Stimulated activated CD4-positive, alpha-beta T cell treated with anti-CD3 and anti-CD28 coated beads, Interleukin-1b, Interleukin-23, amount 100 ng/mL, for 1 hour (primary cell): ENCODE data around the gene CFAP69.
"Not testable (repeated sequence)": the region's sequence is repeated elsewhere in the genome, so short reads cannot be mapped to it uniquely, and the experiment has no call there.

Experiments used
- DNase-seq, 2 donors: peaks; one replicate each; pipeline ENCODE4 v3.0.0-alpha.2; 2020; ENCODE audit warnings: low read depth in 2 of 2

Gene CFAP69

DNA sequence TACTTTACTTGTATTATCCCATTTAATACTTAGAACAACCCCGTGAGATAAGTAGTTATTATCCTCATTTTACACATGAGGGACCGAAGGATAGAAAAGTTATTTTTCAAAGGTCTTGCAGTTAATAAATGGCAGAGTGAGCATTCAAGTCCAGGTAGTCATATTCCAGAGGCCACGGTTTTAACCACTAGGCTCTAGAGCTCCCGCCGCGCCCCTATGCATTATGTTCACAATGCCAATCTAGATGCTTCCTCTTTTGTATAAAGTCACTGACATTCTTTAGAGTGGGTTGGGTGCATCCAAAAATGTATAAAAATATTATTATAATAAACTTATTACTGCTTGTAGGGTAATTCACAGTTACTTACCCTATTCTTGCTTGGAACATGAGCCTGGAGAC, 11.4 kb upstream of the CFAP69 start:
- DNase-seq, result no peak

GRCh38 chr7:90236721-90237289, 8.2 kb upstream of the CFAP69 start:
- DNase-seq, result no peak

- no peak for DNase-seq
Observed at GRCh38 chr7:90238022-90238421, 7.0 kb upstream of the CFAP69 start.

GRCh38 chr7:90238583-90238982, 6.4 kb upstream of the CFAP69 start:
- DNase-seq, result no peak

DNA sequence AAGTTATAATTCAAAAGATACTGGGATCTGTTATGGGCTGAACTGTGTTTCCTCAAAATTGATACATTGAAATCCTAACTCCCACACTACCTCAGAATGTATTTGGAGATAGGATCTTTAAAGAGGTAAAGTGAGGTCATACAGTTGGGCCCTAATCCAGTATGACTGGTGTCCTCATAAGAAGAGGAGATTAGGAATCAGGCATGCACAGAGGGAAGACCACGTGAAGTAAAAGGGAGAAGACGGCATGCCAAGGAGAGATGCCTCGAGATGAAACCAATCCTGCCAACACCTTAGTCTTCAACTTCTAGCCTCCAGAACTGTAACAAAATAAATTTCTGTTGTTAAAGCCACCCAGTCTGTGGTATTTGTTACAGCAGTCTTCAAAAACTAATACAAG, 5.9 kb upstream of the CFAP69 start:
- no peak for DNase-seq

DNA sequence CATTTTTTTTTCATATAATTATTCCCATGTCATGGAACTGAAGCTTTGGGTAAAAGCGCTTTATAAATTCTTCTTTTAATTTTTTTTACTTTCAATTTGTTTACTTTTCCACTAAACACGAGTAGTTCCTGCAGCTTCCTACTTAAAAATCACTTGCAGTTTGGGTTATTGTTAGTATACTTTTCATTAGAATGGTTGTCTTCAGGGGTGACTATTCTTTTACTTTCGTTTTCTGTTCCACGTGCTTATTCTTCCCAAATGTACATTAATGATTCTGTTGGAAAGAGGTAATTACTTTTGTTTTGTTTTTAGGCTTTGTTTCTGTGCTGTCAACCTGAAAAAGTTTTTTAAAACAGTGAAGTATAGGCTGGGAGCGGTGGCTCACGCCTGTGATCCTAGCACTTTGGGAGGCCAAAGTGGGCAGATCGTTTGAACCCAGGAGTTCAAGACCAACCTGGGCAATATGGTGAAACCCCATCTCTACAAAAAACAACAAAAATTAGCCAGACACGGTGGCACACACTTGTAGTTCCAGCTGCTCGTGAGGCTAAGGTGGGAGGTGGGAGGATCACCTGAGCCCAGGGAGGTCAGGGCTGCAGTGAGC, 5.2 kb upstream of the CFAP69 start:
- no peak for DNase-seq

- no peak for DNase-seq
Observed at GRCh38 chr7:90242369-90243168, 2.4 kb upstream of the CFAP69 start.

DNA sequence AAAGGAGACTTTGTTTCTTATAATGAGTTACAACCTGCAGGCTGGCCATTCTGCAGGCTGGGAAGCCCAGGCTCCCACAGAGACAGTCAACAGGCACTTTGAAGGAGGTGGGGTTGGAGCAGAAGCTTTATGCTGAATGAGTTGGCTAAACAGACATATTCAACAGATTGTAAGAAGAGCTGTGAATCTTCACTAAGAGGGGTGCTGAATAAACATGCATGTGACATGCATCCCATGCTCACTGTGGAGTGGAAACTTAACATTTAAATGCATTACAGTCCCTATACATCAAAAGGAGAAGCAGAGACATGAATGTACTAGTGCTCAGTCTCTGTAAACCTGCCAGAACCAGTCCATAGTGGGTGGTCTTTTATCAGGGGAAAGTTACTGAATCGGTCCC, 1.4 kb upstream of the CFAP69 start:
- no peak for DNase-seq

- no peak for DNase-seq
Observed at GRCh38 chr7:90244565-90244908, 437 bp upstream of the CFAP69 start.

DNA sequence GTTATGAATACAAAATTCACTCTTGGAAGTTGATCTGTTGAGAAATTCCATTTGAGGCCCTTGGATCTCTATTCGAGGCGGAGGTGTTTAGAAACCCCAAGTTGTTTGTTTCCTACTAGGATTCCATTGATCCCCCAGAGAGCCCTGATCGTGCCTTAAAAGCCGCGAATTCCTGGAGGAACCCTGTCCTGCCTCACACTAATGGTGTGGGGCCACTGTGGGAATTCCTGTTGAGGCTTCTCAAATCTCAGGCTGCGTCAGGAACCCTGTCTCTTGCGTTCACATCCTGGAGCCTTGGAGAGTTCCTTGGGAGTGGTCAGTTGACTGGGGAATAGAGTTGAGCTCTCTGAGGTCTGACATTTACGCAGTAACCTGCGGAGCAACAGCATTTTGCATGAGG, 1.2 kb downstream of the CFAP69 start:
- DNase-seq, result no peak

DNA sequence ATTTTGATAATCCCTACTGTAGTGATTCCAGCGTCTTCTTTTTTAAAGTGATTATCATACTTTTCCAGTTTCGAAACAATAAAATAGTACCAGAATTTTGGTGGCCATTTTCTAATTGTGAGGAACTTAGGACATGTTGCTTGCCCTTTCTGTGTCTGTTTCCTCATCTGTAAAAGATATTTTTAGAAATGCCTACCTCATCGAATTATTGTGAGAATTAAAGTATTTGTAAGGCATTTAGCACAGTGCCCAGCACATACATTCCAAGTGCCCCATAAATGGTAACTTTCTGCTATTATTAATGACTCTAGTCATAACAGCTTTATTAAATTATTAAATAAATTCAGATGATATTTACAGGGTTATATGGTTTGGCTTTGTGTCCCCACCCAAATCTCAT, 3.7 kb downstream of the CFAP69 start:
- no peak for DNase-seq

DNA sequence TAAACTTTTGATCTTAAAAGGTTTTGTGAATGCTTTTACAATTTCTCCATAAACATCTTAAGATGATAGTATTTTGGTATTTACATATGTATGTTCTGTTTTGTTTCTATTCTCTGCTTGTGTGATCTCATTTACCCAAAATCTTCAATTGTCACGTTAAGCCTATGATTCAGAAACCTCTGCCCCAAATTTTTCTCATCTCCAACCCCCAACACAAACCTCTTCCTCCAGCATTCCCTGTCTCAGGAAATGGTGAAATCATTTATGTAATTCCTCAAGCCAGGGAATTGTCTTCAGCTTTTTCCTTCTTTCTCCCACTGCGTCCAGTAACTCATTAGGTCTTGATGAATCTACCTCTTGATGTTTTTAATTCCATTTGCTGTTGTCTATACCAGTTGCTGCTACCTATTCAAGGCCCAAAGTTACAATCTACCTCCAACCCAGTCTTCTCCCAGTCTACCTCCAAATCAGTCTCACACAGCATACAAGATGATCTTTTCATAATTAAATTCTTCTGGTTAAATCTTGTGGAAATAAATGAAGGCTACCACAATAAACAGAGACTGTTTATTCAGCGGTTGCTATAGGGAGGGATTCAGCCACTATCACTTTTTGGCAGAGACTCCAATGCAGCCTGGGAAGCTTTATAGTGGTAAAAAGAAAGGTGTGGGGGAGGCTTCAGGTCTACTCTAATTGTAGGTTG, 5.8 kb downstream of the CFAP69 start:
- no peak for DNase-seq

- DNase-seq, result no peak
Observed at GRCh38 chr7:90251304-90251635, 6.3 kb downstream of the CFAP69 start.

DNA sequence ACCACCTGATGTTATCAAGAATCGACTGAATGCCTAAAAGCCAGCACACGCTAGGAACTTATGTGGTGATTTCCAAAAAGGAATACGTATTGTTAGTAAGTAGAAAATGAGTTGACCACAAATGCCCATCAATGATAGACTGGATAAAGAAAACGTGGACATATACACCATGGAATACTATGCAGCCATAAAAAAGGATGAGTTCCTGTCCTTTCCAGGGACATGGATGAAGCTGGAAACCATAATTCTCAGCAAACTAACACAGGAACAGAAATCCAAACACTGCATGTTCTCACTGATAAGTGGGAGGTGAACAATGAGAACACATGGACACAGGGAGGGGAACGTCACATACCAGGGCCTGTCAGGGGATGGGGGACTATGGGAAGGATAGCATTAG, 11.0 kb downstream of the CFAP69 start:
- DNase-seq, result not testable (repeated sequence)

DNA sequence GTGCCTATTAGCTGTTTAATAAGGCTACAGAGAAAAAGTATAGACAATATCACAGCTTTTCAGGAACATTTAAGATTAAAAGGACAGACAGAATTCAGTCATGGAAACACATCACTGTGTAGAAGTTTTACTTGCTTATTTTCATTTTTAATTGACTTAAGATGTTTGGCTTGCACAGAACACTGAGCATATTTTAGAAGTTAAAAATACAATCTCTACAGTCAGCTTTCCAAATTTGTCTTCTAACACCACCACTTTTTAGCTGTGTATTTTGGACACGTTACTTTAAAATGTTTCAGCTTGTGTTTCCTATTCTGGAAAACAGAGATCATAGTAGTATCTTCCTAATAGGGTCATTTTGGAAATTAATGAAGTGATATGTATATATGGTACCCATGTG, 11.8 kb downstream of the CFAP69 start:
- no peak for DNase-seq

DNA sequence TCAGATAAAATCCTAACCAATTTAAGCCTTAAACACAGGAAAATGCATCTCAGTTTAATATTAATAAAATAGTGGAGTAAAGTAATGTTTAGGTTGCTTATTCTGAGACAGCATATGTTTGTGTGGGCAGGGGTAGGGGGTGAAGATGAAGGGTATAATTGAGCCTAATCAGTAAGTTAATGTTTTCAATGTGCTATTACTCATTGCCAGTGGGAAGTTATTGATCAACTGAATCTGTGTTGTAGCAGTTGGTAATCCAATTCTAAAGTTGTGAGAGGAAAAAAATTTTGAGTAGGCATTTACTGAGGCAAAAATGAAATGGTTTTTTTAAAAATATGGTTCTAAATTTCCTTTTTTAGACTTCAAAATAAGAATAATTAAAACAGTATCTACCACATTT, 16.5 kb downstream of the CFAP69 start:
- no peak for DNase-seq

DNA sequence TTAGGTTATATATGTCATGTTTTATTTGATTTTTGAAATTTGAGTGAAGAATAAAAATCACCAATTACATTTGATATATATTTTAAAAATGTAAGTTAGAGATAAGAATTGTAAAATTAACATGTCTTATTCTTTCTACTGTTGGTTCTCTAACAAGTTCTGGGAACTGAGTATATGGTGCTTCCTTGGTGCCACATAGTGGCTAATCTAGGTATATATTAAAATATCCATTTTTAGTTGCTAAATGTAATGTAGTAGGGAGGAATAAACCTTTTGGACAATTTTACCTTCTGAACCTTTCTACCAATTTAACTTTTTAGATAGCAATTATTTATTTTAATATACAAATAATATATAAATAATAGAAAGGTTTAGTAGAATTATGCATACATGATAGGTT, 17.5 kb downstream of the CFAP69 start:
- DNase-seq, result no peak

DNA sequence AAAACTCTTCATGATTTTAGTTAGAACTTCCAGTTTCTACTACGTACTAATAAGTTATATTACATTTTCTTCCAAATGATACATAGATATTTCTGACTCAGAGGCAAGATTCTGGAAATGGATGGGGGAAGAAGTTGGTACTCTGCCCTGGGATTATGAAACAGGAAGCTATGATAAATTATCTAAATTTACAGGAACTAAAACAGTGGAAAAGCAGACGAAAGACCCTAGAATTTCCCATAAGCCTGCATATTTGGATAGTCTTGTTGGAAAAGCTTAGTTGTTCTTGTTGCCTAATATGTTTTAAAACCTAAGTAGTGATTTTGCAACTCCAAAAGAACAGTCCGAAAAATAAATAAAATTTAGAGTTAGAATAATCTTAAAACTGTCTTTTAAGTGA, 21.8 kb downstream of the CFAP69 start:
- DNase-seq, result no peak

GRCh38 chr7:90267263-90267858, 22.4 kb downstream of the CFAP69 start:
- DNase-seq, result no peak

DNA sequence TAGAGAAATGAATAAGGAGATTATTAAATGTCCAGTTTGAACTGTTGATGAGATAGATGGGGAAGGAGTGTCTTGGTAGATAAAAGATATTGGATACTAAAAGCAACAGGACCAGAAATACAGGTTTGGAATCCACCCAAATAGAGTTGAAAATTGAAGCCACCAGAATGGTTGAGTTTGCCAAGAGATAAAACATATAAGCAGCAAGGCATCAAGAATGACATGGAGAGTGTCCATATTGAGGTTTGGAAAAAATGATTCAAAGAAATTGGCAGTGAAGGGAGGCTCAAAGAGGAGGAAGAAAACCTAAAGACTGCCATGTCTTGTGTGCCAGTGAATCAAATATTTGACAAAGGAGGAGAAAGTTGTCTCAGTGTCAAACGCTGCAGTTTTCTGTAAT, 24.2 kb downstream of the CFAP69 start:
- no peak for DNase-seq

GRCh38 chr7:90270431-90271178, 25.6 kb downstream of the CFAP69 start:
- no peak for DNase-seq

GRCh38 chr7:90271753-90272152, 26.8 kb downstream of the CFAP69 start:
- no peak for DNase-seq
